ENCODE data around the gene PRR23E.

PRR23E gene

DNA sequence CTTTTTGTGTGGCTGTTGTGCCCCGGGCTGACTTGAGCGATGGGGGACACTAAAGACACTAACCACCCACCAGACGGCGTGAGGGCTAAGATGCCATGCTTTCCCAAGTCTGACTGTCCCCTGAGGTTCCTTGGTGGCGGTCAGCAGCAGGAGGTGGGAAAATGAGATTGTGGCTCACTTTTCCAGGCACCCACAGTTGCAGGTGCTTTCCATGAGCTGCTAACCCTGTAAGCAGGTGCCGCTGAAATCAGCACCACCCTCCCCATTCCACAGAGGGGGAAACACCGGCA is 17.7 kb downstream of the PRR23E start:
- no peak for DNase-seq

DNA sequence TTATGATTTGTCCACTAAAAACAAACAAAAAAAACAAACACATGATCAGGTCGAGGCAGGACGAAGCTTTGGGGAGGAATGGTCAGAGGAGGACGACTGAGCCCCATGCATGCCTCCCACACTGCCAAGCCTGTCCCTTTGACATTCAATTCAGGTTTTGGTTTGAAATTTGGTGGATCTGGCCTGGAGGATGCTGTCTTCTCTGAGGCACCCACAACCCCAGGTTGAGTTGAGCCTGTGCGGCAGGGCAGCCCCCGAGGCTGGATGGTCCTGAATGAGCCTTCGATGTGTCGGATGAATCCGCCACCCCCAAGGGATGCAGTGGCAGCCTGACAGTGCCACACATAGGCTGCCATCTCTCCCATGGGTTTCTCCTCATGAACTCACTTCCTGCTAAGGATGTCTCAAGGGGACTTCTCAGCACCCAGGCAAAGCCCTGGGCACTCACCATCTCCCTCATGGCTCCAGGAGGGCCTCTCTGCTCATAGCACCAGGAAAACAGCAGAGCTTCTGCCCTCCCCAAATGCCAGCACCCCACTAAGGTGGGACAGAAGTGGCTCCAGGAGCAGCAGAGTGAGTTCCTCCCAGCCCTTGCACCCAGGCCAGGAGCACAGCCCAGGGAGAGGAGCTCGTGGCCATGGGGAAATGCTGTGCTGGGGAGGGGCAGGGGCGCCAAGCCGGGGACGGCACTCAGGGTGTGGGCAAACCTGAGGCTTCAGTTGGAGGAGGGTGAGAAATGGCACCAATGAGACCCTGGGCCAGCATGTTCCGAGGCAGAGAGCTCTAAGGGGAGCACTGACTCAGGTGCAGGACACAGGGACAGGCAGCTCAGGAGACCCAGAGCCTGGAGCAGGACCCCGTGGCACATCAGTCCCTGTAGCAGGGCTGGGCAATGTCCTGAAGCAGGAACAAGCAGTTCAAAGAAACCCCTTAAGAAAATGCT is 18.5 kb downstream of the PRR23E start:
- DNase-seq, result no peak

- DNase-seq, result no peak
Observed at GRCh38 chr3:127212231-127212630, 19.3 kb downstream of the PRR23E start.

DNA sequence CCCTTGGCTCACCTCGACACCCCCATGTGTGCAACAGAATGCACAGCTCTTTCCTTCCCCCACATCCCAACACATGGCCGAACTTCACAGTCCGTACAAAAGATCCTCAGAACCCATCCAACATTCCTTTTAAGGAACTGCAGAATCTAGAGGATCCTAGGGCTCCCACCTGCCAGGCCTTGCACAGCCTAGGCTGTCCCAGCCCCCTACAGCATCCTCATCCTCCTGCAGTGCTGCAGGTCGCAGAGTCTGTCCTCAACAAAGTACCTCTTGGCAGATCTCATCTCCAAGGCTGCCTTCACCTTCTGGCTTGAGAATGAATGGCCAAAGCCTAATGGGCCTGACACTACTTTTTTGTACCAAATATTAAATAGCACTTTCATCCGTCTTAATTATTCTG is 19.8 kb downstream of the PRR23E start:
- no peak for DNase-seq

GRCh38 chr3:127213381-127213918 is 20.5 kb downstream of the PRR23E start:
- DNase-seq, result no peak

DNA sequence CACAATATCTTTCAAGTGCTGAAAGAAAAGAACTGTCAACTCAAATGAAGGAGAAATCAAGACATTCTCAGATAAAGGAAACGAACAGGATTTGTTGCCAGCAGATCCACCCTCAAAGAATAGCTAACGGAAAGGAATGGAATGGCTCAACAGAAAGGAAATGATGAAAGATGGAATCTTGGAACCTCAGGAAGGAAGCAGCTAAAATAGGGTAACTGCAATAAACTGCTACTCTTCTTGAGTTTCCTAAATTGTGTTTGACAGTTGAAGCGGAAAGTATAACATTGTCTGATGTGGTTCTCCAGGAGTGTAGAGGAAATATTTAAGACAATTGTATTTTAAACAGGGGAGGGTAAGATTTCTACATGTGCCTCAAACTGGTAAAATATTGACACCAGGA is 22.0 kb downstream of the PRR23E start:
- DNase-seq, result no peak

DNA sequence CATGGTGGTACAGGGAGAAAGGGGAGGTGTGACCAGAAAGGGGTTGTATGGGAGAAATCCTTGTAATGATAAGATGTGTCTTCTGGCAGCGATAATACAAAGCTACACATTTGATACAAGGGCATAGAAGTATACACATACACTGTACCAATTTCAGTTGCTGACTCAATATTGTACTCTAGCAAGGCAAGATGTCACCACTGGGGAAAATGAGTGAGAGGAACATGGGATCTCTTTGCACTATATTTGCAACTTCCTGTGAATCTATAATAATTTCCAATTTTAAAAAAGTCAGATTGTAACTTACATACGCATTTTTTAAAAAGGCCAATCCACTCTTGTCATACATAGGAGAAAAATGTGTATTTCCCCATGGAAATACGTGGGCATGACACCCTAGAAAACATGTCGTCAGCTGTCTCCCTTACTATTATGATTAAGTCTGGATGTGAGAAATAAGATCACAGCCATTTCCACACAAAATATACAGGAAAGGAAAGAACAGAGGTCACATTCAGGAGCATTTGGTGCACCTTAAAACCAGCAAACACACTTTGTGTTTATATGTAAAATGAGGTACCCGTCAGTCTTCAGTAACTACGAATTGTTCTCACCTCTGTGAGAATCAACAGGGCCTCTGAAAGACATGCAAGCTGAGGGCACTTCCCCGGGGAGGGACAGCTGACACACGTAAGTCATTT is 22.9 kb downstream of the PRR23E start:
- DNase-seq, result no peak

DNA sequence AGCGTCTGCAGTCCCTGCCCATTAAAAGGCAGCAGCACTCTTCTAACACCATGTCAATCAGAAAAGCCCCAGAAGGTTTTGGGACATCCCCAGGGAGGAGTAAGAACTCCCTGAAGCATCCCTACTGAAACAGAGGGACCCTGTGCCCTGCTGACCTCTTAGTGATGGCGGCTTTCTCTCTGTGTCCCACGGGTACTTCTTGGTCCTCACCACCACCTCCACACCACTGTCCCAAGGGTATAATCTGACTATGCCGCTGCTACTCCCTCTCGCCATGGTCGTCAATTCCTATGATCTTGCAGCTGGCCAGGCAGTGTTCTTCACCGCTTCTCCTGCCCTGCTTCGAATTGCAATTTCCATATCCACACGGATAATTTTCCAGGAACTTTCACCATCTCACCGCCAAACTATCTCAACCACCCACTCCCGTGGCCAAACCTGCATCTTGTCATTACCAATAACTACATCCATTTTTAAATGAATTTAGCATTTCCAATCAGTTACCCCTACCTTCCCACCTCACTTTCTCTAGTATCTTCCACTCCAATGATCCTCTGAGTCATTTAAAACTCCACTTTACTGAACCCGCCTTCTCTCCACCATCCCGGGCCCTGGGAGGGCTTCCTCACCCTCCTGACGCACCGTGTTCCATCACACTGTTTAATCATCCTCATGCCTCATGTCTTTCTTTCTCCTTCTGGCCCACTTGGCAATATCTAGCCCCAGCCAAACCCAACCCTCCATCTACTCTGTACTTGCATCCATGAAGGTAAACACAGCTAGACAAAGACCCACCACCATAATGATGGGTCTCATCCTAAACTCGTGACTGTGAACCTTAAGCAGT is 23.7 kb downstream of the PRR23E start:
- no peak for DNase-seq

DNA sequence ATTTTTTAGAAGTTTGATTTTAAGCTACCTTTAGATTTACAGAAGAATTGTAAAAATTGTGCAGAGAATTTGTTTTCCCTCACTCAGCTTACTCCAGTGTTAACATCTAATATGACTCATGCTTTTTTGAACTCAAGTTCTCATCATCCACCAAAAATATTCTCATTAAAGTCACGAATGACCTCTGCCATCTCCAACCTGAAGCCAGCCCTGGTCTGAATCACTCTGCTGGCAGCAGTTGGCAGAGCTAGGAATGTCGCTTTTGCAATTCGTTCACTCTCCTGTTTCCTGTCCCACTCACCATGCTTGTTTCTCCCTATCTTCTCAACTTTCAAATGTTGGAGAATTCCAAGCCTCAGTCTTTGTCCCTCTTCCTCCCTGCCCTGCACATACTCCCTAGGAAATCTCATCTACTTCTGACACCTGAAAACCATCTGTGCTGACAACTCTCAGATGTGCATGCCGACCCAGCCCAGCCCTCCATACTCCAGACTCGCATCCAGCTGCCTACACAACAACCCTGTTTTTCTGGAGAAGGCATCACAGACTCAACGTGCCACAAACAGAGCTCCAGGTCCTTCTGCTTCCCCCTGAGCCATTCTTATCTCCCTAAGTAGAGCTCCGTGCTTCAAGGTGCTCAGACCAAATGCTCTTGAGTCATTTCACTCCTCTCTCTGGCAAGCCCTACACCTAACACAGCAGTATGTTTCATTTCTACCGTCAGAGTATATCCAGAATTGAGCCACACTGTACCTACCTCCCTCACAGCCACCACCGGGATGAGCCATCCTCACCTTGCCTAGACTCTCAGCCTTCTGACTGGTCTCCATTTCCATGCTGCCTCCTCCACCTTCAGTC is 24.9 kb downstream of the PRR23E start:
- no peak for DNase-seq

DNA sequence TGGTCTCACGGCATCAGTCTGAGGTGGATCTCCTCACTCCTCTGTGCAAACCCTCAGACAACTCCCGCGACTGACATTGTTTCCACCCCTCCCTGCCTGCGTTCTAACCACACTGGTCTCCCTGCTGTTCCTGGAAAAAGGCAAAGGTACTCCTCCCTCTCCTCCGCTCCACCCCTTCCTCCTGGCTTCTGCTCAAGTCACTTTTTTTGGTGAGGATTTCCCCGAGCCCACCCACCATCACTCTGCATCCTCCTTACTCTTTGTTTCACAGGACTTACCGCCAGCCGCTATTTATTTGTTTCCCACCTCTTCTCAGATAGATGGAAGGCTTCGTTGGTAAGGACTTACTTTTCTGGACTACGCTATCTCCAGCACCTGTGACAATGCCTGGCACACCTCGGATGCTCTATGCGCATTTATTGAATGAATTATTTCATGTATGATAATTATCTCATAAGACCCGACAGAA is 25.6 kb downstream of the PRR23E start:
- no peak for DNase-seq

GRCh38 chr3:127220497-127220896 is 27.6 kb downstream of the PRR23E start:
- no peak for DNase-seq

GRCh38 chr3:127221037-127221436 is 28.1 kb downstream of the PRR23E start:
- DNase-seq, result no peak

DNA sequence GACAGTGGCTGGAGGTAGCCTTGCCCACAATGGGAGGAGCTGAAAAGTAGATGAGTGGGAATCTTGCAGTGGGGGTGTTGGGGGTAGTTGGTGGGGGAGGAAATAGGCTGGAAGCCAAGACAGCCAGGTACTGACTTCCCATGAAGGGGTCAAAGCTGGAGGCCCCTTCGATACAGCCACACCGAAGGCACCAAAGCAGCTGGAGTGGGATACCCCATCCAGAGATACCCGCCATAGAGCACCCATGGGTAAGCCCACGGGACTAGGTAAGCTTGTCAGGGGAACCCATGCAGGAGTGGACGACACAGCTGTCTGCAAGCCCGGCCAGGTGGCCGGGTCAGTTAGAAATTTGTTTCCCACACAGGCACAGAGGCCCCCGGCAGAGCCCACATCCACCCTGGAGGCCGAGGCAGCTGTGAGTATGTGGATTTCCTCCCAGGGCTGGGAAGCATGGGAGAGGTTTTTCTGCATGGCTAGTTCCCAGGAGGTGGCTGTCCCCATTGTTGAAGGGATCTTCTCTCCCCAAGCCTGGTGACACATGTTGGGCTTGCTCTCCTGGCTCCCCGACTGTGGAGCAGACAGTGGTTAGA is 28.6 kb downstream of the PRR23E start:
- DNase-seq, result no peak

- no peak for DNase-seq
Observed at GRCh38 chr3:127222163-127222562, 29.2 kb downstream of the PRR23E start.

- no peak for DNase-seq
Observed at GRCh38 chr3:127222664-127223063, 29.7 kb downstream of the PRR23E start.

DNA sequence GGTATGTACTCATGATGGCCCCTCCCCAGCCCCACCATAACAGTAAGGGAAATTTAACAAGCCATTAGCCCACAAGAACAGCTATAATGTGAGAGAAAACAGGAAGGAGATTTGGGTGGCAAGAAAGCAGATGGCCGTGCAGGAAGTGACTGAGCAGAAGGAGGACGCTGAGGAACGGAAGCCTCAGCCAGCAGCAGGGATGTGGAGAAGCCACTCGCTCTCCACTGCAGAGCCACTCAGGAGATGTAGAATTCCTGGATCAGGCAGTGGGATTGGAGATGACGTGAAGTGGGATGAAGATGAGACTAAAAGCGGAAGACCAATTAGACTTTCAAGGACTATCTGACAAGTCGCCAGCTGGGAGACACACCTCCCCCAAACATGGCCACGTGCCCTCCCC is 31.2 kb downstream of the PRR23E start:
- no peak for DNase-seq

GRCh38 chr3:127226457-127226856 is 33.5 kb downstream of the PRR23E start:
- no peak for DNase-seq

DNA sequence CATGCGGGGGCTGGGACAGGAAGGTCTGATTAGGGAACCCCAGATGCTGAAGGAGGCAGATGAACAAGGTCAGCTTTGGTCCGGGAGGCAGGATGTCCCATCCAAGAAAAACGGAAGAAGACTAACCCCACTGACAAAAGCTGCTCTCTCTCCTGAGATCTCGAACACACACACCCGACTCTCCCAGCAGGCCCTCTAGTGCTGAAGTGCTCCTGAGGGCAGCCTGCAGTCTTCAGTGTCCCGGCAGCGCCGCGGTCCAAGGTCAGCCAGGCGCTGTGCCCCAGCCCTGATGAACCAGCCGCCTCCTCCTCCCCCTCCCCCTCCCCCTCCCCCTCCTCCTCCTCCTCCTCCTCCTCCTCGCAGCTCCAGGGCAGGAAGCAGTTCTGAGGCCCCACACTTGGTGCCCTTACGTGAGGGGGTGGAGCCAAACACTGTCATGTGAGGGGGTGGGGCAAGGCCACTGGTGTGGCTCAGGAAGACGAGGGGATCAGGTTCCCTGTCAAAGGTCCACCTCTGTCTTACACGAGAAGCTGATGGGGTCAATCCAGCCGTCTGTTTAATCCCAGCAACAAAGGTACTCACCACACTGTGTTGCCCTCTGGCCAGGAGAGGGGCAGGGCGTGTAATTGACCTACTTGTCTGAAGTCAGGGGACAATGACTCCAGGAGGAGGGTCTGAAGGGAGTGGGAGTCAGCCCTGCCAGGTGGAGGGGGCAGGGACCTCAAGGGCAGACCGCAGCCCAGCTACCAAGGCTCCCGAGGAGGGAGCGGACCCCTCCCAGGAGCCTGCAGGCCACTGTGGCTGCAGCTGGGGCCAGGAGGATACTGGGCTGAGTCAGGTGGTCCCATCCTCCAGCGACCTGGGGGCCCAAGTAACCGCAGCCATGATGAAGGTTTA is 34.3 kb downstream of the PRR23E start:
- no peak for DNase-seq

DNA sequence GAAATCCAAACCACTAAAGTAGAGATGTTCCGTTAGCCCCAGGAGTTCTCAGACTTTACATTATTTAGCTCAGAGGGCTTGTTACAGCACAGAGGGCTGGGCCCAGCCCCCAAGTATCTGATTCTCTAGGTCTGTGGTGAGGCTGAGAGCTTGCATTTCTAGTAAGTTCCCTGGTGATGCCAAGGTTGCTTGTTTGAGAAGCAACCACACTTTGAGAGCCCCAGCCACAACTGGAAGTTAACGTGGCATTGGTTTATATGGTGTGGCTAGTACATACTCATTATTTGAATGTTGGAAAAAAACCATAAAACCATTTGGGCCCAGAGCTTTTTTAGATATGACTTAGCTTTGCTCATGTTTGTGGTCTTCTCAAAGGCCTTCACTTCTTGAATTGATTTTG is 35.9 kb downstream of the PRR23E start:
- DNase-seq, result no peak

DNA sequence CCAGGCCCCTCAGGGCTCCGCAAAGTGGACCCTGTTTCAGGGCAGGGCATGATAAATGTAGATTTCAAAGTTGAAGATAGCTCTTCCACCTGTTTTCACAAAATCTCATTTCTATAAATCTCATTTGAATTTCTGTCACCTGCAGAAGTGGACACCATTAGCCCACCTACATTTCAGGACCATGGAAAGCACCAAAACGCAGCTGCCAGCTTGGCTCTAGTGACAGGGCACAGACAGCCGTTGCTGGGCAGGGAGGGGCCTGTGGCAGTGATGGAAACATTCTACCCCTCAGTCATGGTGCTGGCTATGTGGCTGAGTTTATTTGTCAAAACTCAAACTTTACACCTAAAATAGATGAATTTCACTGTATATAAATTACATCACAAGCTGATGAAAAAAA is 40.4 kb downstream of the PRR23E start:
- peak; percentile 8 for DNase-seq

GRCh38 chr3:127234778-127235177 is 41.8 kb downstream of the PRR23E start:
- DNase-seq, result no peak
